ENCODE measurements around the gene ADCY4.
"Not testable (repeated sequence)": the region's sequence is repeated elsewhere in the genome, so short reads cannot be mapped to it uniquely, and the experiment has no call there.

ADCY4 gene

DNA sequence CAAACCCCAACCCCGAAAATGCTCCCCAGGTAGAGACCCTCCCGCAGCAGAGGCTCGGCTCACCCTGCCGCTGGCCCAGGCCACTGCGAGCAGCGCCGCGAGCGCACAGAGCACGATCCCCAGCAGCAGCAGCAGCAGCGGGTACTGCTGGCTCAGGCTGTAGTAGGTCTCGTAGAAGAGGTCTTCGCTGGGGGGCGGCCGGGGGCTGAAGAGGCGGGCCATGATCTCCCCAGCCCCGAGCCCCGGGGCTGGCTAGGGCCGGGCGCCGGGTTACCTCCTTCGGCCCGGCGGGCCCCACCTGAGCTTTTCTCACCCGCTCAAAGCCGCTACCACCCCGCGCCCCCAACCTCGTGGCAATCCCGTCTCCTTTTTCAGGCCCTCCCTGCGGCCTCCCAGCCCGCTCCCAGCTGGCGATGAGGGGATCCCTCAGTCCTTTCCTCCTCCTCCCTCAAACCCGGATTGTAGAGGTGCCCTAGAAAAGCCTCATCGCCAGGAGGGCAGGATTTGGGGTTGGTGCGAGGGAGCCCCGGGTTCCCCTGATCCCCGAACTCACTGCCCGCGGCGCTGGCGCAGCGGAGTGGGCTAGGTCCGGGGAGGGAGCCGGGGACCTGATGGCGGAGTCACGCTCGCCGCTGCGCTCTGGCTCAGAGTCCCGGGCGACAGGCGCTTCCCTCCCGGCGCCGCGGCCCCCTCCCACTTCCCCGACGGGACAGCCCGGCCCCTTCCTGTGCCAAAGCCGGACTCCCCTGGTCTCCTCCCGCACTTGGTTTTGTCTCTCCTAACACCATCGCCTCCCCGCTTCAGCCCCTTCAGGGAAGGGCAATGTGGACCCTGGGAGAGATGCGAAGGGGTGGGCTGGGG is at the start of gene ADCY4:
Gene ADCY4, minus strand, starts transcription at position 641 of the 861 bp plus-strand sequence. Its CDS starts 419 bp downstream, at position 222.
- no peak for DNase-seq (ENCODE audit: low spot score)

DNA sequence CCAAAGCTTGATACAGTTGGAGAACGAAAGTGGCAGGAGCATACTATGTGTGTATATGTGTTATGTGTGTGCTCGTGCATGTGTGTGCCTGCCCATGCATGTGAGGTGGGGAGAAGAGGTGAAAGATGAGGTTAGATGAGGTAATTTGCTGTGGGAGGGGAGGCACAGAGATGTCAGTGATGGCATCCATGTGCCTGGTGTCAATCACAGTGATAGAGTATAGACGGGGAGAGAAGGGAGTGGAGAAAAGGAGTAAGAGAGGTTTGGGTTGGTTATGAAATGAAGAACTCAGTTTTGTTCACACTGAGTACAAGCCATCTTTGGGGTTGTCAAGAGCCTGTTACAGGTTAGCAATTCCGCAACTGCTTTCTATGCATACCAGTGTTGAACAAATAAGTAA is 49.3 kb upstream of the ADCY4 start:
- DNase-seq (ENCODE audit: low spot score) = no peak

DNA sequence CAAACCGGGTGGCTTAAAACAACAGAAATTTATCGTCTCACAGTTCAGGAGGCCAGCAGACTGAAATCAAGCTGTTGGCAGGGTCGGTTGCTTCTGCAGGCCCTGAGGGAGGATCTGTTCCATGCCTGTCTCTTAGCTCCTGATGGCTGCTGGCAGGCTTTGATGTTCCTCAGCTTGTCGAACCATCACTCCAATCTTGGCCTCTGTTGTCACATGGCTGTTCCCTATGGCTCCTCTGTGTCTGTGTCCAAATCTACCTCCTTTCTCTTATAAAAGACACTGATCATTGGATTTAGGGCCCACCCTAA is 47.1 kb upstream of the ADCY4 start:
- no peak for DNase-seq (ENCODE audit: low spot score)

DNA sequence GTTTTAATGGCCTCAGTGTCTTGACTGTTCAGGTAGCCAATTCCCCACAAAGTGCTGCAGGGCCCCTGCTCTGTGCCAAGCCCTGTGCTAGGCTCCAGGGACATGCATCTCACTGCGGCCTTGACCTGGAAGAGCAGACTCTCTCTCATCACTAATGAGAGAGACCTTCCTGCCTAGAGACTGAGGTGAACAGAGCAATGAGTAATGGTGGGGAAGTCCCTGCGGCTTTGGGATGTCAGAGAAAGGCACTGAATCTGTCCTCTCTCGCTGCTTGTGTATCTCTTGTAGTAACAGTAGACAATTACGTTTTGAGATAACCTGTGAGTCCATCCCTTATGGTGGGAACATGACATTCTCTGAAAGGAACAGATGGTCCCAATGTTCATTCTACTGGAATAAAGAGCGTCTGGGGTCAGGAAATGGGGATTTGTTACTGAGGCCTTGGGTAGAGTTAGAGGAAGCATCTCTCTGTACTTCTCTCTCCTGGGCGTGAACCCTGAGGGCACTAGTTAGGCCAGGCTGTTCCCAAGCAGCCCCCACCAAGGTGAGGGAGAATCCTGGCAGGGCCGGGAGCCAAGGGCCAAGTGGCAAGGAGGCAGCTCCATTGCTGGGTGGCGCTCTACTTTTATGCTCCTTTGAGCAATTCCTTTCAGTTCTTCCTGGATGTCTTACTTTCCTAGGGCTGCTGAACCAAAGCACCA is 46.6 kb upstream of the ADCY4 start:
- no peak for DNase-seq (ENCODE audit: low spot score)

DNA sequence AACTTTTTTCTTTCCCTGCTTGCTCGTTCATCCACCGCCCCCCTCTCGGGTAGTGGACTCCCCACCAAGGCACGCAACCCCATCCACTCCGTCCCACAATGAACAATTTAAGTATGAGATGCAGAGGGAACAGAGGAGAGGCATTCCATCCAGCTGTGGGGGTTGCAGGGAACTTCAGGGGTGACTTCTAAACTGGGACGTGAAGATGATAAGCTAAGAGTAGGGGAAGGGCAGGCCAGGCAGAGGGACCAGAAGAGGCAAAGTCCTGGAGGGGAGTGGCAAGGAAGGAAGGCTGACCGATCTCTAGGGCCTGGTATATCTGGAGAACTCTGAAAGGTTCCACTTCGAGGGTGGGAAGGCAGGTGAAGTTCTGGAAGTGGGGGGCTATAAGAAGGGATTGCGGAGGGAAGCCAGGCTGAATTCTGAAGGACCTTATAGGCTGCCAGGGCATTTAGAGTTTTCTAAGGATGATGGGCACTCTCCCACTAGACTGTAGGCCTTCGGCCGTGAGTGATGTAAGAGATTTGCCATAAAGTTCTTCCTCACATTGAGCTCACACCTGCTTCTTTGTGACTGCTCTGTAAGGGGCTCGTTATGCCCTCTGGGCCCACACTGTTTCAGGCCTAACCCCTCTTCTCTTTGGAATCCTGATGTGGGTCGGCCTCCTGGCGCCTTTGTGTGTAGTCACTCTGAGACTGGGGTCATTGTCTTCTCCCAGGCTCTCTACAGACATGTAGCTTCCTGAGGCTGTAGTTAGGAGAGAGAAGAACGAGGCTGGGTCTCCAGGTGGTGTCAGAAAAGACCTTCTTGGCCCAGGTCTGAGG is 45.2 kb upstream of the ADCY4 start:
- no peak for DNase-seq (ENCODE audit: low spot score)

DNA sequence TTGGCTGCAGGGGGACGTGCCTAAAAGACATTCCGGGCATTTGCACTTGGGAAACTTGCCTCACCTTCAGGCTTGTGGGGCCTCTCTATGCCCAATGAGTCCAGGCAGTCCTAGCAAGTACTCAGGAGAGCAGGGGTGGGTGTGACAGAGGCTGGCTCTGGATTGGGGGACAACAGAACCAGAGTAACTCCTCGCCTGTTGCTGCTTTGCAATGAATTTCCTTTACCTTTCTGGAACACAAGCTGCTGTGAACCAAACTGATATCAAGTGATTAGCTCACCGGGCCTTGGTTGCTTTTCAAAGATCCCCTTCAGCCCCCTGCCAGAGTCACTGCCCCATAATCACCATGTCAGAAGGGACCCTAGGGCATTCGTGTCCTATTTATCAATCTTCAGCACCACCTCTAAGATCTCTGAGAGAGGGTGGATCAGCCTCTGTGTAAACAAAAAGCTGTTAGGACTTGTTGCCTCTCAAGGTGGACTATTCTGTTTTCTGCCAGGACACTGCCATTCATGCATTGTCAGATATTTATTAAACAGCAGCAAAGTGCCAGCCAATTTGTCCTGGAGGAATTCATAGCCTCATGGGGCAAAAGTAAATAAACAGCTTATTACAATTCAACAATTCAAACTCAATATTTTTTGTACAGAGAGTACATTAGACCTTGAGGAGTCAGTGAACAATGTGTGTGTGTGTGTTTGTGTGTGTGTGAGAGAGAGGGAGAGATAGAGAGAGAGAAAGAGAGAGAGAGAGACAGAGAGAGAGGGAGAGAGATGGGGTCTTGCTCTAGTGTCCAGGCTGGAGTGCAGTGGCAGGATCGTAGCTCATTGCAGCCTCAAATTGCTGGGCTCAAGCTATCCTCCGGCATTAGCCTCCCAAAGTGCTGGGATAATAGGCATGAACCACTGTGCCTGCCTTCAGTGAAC is 44.4 kb upstream of the ADCY4 start:
- DNase-seq (ENCODE audit: low spot score) = no peak

DNA sequence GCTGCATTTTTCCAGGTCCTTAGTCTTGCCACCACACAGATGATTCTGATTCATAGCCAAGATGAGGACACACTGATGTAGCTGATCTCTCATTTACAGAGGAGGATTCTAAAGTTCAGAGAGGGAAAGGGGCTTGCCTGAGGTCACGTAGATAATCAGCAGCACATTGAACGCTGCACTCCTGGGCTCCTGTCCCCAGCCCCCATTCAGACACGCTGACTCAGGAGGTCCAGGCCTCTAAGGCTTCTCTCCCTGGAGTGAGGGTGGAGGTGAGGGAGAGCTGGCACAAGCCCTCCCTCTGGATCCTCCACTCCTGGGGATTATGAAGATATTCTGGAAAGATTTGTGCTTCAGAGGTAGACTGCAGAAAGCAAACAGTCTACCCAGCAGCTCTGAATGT is 43.5 kb upstream of the ADCY4 start:
- no peak for DNase-seq (ENCODE audit: low spot score)

DNA sequence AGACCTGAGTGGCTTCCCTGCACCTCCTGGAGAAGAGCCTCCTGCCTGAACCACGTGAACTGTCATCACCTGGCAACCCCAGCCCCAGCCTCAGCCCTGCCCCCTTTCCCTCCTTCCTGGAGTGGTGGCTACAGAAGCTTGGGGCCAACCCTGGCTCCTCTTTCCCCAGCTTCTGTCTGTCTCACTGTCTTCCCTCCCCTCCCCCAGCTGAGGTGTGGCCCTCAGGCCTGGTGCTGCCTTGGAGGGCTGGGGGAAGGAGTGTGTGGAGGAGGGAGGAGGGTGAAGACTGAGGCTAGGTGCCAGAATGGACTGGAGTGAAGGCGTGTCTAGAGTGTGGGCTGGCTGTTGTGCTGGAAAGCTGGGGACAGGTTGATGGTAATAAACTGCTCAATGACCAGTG is 42.8 kb upstream of the ADCY4 start:
- DNase-seq (ENCODE audit: low spot score) = no peak

DNA sequence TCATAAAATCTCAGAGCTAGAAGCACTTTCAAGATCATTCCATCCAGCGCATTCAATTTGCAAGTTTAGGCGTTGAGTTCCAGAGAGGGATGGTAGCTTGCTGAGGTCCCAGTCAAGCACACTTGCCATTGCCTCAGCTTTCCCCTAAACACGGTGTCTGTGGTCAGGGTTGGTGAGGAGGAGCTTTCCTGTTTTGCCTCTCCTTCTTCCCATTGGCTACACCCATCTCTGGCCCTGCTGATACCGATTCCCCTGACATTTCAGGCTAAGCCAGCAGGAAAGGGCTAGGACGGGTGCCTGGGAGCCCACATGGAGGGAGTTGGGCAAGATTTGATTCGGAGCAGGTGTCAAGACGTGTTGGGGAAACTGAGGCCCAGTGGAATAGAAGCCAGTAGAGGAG is 42.3 kb upstream of the ADCY4 start:
- no peak for DNase-seq (ENCODE audit: low spot score)

DNA sequence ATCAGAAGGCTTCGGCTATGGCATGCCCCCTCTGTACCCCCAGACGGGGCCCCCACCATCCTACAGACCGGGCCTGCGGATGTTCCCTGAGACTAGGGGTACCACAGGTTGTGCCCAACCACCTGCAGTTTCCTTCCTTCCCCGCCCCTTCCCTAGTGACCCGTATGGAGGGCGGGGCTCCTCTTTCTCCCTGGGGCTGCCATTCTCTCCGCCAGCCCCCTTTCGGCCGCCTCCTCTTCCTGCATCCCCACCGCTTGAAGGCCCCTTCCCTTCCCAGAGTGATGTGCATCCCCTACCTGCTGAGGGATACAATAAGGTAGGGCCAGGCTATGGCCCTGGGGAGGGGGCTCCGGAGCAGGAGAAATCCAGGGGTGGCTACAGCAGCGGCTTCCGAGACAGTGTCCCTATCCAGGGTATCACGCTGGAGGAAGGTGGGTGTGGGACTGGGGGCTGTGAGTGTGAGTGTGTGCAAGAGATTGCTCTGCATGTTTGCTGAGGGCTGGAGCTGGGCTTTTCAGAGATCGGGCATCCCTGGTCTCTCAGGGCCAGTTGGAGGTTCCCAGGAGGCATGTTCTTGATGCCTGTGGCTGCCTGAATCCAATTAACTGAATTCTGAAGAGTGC is 41.7 kb upstream of the ADCY4 start:
- DNase-seq (ENCODE audit: low spot score) = no peak

DNA sequence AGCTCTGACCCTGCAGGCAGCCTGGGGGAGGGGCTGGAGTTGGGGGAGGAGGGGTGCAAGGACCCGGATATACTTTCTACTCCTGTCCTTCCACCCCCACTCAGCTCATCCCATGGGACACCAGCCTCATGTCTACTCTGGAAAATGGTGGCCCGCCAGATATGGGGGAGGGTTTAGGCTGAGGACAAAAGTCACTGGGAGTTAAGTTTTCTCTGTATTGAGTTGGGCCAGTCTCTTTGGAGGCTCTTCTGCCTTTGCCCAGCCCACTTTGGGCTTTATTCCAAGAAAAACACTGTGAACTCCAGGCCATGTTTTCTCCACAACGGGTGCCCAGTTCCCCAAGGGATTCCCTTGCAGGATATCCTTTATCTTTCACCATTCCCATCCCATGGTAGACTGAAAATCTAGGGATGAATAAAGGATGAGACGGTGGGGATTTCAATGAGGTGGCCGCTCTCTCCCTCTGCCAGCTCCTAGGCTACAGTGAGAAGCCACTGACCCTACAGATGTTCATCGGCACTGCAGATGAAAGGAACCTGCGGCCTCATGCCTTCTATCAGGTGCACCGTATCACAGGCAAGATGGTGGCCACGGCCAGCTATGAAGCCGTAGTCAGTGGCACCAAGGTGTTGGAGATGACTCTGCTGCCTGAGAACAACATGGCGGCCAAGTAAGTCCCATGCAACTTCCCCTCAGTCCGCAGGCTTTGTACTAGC is 38.0 kb upstream of the ADCY4 start:
- DNase-seq (ENCODE audit: low spot score) = no peak

DNA sequence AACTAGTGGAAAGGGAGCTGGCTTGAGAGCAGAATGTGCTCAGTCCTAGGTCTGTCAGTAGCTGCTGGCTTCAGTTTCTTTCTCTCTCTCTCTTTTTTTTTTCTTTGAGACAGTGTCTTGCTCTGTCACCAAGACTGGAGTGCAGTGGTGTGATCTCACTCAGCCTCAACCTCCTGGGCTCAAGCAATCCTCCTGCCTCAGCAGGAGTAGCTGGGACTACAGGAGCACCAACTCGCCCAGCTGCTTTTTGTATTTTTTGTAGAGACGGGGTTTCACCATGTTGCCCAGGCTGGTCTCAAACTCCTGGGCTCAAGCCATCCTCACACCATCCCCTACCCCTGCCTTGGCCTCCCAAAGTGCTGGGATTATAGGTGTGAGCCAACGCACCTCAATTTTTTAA is 36.7 kb upstream of the ADCY4 start:
- DNase-seq (ENCODE audit: low spot score) = not testable (repeated sequence)

DNA sequence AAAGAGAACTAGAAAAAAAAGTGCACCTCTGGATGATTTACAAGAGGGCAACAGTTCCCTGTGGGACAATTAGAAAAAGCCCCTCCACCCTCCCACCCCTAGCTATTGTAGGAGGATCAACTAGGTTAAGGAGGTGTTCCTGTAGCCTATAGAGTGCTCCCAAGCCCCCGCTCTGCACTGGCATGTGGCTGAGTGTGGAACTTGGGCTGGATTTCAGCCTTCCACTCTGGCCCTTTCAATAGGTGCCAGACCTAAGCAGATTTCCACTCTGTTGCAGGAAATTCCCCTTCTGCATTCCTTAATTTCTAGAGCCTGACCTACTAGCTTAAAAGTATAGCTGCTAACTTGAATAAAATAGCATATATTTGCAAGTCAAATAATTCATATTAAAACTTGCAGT is 35.9 kb upstream of the ADCY4 start:
- no peak for DNase-seq (ENCODE audit: low spot score)

DNA sequence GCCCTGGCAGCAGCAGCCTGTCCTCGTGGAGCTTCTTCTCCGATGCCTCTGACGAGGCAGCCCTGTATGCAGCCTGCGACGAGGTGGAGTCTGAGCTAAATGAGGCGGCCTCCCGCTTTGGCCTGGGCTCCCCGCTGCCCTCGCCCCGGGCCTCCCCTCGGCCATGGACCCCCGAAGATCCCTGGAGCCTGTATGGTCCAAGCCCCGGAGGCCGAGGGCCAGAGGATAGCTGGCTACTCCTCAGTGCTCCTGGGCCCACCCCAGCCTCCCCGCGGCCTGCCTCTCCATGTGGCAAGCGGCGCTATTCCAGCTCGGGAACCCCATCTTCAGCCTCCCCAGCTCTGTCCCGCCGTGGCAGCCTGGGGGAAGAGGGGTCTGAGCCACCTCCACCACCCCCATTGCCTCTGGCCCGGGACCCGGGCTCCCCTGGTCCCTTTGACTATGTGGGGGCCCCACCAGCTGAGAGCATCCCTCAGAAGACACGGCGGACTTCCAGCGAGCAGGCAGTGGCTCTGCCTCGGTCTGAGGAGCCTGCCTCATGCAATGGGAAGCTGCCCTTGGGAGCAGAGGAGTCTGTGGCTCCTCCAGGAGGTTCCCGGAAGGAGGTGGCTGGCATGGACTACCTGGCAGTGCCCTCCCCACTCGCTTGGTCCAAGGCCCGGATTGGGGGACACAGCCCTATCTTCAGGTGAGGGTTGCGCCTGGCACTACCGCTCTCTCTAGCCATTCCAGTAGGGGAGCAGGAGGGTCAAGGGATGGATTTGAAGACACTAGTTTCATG is 35.2 kb upstream of the ADCY4 start:
- no peak for DNase-seq (ENCODE audit: low spot score)

DNA sequence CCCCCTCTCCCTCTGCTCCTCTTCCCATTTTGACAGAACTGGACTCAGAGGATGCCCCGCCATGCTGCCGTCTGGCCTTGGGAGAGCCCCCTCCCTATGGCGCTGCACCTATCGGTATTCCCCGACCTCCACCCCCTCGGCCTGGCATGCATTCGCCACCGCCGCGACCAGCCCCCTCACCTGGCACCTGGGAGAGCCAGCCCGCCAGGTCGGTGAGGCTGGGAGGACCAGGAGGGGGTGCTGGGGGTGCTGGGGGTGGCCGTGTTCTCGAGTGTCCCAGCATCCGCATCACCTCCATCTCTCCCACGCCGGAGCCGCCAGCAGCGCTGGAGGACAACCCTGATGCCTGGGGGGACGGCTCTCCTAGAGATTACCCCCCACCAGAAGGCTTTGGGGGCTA is 34.6 kb upstream of the ADCY4 start:
- no peak for DNase-seq (ENCODE audit: low spot score)

DNA sequence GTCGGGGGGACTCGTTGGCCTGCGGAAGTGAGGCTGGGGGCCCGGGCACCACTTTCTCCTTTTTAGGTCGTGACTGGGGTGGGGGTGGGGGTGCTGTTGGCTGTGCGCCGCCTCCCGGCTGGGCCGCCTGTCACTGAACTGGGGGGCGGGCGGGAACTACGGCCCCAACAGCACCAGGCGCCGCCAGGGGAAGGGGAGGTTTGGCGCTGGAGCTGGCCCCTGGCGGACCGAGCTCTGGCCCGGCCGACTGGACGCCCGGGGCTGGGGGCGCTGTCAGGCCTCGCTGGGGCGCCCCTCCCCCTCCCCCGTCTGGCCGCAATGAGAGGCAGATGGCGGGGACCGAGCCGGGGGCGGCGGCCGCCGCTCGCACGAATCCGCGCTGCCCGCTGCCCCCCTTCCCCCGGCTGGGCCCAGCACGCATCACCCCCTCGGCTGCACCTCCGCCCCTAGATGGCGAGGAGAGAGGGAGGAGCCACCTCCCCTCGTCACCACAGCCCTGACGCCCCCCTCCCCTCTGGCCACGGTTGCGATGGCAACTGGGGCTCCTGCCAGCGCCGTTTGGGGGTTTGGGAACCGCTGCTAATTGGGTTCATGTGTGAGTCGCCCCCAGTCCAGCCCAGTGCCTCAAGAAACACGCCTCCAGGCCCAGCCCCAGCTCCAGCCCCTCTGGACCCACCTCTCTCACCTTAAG is 33.8 kb upstream of the ADCY4 start:
- no peak for DNase-seq (ENCODE audit: low spot score)

DNA sequence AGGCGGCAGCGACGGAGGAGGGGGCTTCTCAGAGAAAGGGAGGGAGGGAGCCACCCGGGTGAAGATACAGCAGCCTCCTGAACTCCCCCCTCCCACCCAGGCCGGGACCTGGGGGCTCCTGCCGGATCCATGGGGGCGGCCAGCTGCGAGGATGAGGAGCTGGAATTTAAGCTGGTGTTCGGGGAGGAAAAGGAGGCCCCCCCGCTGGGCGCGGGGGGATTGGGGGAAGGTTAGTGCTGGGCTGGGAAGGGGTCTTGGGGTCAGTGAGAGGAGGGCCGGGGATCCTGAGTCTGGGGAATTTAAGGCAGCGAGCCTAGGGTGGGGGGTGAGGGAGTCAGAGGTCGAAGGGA is 33.3 kb upstream of the ADCY4 start:
- no peak for DNase-seq (ENCODE audit: low spot score)

DNA sequence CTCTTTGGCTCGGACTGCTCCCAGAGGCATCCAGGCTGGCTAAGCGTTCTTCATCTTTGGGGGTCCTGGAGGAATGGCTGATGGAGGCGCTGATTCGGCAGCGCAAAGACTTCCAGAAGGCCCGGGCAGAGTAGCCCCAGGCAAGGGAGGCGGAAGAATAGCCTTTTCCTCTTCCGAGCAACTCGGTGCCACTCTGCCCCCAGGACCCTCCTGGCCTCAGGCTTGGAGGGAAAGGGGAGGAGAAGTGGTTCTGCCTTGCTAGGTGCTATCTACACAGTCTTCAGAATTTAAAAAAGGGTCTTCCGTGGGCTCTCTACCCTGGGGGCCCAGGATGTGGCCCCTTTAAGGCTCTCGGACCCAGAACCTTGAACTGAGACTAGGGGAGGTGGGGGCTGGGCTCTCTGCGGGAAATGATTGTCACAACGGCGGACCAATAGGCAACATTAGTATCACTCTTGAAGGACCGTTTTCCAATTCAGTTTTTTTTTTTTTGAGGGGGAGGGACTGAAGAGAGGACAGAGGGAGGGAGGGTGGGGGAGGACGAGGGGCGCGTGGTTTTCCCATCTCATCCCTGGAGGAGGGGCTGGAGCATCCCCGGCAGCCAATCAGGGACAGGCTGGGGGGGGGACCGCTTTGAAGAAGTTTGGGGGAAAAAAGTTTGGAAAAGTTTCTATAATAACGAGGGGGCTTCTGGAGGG is 32.8 kb upstream of the ADCY4 start, which contains the start of gene NFATC4:
Gene NFATC4, plus strand, starts transcription at position 671 of the 698 bp plus-strand sequence. CDS start 157 bp downstream, outside the sequence.
- no peak for DNase-seq (ENCODE audit: low spot score)

All from hematopoietic multipotent progenitor cell treated with erythropoietin and hydrocortisone succinate and interleukin-3 and kit ligand, for 17 days (in vitro differentiated cells).